IPS-11a (cell line): Measurements from ENCODE around the gene CETP.
A peak's percentile ranks its signal among the peaks of the same experiment; 100 is the strongest.
"Not testable (repeated sequence)": the region's sequence is repeated elsewhere in the genome, so short reads cannot be mapped to it uniquely, and the experiment has no call there.

Experiments used
- H3K4me3 ChIP-seq: one replicate; pipeline ENCODE4 v1.5.1; 2013; ENCODE audit warnings: low read depth, low read length, control low read depth

Gene CETP

DNA sequence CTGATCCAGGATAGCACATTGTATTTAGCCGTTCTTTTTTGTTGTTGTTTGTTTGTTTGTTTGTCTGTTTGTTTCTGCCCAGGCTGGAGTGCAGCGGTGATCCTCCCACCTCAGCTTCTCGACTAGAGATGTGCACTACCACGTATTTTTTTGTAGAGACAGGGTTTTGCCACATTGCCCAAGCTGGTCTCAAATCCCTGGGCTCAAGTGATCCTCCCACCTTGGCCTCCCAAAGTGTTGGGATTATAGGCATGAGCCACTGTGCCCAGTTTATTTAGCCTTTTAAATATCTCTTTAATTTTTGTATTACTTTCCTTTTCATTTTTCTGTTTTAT lies 18.4 kb downstream of the CETP start:
- no peak overlapping the region for H3K4me3 ChIP-seq

DNA sequence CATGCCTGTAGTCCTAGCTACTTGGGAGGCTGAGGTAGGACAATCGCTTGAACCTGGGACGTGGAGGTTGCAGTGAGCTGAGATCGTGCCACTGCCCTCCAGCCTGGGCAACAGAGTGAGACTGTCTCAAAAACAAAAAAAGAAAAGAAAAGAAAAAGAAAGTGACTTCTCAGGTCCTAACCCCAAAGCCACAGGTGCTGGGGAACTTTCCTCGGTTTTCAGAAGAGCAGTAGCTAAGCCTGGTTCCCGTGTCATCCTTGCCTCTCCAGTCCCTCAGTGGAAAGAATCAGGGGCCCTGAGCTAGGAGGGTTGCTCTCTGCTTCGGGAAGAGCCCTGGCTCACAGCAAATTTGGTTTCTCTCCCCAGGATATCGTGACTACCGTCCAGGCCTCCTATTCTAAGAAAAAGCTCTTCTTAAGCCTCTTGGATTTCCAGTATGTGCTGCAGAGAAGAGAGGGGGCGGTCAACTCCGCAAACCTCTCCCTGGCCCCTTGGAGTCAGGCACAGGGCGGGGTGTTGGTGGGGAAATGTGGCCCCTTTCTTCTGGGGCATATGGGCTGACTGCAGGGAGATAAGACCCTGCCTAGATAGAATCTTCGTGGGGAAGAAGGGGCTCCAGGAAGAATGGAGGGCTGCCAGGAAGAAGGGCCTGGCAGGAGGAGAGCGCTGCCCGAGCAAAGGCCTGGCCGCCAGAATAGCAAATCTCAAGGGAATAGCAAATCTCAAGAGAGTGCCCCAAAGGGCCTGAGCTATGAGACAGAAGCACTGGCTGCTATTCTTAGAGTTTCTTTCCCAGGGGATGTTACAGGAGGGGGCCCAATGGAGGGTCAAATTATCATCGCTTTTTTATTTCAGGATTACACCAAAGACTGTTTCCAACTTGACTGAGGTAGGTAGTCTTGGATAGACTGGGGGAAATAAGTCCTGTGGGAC lies 19.3 kb downstream of the CETP start:
- H3K4me3 ChIP-seq = no peak overlapping the region

DNA sequence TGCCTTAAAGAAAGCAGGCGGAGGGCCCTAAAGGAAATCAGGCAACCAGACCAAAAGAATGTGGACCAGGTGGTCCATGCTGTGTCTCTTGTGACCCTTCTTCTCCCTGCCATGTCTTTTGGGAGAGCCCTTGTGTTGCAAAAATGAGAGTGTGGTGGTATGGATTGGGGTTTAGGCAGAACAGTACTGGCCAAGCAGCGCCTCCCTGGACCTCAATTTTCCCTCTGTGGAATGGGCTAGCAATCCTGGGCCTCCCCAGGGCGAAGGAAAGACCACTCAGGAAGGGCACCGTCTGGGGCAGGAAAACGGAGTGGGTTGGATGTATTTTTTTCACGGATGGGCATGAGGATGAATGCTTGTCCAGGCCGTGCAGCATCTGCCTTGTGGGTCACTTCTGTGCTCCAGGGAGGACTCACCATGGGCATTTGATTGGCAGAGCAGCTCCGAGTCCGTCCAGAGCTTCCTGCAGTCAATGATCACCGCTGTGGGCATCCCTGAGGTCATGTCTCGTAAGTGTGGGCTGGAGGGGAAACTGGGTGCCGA lies 20.1 kb downstream of the CETP start:
- no peak overlapping the region for H3K4me3 ChIP-seq

DNA sequence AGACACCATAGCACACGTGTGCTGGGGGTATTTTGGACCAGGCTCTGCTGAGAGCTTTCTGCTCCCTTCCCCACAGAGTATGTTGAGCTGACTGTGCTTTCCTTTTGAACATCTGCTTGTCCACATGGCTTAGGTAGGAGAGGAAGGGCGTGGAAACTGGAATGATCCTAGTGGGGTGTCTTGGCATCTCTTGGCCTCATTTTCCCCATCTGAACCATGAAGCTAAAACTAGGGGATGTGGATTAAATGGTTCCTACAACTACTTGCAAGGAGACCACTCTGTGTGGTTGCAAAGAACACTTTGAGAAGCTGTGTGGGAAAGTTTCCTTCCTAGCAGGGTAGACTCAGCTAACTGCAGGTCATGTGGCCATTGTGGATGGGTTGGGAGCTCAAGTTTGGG lies 20.9 kb downstream of the CETP start:
- H3K4me3 ChIP-seq = no peak overlapping the region

DNA sequence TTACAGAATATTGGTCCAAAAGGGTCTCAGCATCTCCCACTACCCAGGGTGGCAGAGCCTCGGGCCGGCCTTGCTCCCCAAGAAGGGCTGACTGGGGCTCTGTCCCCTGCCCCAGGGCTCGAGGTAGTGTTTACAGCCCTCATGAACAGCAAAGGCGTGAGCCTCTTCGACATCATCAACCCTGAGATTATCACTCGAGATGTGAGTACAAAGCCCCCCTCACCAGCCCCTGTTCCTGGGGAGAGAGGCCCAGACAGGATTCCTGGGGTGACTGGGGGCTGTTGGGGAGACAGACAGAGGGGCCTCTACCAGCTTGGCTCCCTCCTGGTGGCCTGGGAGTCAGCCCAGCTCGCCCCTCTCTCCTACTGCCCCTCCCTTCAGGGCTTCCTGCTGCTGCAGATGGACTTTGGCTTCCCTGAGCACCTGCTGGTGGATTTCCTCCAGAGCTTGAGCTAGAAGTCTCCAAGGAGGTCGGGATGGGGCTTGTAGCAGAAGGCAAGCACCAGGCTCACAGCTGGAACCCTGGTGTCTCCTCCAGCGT lies 21.5 kb downstream of the CETP start:
- H3K4me3 ChIP-seq = no peak overlapping the region

DNA sequence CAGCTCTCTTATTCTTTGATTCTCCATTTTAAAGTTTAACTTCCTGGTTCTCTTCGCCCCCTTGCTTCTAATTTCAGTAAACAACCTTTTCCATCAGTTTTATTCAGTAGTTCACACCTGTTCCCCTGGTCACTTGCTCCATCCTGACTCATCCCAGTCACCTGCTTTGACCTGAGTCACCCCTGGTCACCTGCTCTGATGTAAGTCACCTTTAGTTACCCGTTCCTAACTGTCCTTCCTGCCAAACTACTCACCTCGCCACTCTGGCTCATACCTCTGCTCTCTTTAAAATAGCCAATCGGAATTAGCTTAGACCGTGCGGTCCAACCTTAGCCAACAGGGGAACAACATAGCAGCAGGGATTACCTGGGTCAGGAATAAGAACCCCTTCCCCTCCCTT lies 22.9 kb downstream of the CETP start:
- H3K4me3 ChIP-seq = no peak overlapping the region

DNA sequence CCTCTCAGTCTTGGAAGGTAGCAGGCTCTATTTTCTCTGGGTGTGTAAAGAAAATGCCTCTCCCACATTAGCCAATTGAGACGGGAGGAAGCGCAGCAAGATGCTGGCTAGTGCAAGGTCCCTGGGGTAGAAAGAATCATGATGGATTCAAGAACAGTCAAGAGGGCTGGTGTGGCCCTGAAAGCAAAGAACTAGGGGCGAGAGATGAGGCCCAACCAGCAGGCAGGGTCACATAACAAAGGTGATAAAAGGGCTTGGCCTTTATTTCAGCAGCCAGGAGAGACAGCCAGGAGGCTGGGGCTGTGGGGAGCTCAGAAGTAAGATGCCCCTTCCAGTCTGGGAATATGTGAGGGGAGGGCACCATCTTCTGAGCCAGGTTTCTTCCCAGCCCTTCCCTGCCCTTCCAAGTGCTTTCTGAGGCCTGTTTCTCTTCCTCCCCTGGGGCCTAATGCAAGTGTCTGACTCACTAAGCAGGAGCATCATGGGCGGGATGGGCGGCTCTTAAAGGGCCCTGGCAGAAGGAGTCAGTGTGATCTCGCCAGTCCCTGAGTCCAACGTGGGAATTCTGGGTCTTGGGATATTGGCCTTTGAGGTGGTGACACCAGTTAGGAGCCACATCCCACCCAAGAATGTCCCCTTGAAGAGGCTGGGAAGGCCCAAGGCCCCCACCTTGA lies 23.7 kb downstream of the CETP start:
- H3K4me3 ChIP-seq = no peak overlapping the region

DNA sequence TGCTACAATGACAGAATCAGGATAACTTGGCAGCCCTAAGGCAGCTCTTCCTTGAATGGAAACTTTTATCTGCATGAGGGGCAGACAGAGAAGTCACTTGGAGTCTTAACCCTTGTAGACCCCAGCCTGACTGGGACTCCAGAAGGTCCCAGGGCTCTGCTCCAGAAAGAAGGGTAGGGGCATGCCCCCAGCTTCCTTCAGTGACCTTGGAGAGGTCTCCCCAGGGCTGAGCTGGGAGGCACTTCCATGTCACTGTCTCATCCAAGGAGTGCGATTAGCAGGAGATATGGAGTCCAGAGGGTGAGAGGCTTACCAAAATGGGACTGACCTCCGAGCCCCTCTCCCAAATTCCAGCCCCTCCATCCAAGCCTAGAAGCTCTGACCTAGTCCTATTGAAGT lies 24.2 kb downstream of the CETP start:
- no peak overlapping the region for H3K4me3 ChIP-seq

DNA sequence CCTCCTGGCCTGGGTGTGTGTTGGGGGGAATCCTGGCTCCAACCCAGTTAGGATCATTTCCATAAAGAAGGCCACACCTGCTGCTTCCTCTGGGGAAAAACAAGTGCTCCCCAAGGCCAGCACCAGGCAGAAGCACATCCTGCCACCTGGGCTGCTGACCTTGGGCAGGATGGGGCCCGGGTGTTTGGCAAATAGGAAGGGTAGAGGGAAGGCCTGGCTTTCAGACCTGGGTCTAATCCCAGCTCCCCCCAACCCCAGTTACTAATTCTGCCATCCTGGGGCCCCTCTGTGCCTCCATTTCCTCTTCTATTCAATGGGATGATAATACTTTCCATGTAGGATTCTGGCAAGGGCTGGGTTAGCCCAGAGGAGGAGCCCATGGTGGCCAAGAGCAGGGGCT lies 24.6 kb downstream of the CETP start:
- no peak overlapping the region for H3K4me3 ChIP-seq

DNA sequence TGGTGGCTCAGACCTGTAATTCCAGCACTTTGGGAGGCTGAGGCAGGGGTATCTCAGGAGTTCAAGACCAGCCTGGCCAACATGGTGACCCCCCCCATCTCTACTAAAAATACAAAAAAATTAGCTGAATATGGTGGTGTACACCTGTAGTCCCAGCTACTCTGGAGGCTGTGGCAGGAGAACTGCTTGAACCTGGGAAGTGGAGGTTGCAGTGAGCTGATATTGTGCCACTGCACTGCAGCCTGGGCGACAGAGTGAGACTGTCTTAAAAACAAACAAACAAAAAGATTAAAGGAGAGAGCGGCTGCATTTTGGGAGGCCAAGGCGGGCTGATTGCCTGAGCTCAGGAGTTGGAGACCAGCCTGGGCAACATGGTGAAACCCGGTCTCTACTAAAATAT lies 25.2 kb downstream of the CETP start:
- not testable (repeated sequence) for H3K4me3 ChIP-seq

DNA sequence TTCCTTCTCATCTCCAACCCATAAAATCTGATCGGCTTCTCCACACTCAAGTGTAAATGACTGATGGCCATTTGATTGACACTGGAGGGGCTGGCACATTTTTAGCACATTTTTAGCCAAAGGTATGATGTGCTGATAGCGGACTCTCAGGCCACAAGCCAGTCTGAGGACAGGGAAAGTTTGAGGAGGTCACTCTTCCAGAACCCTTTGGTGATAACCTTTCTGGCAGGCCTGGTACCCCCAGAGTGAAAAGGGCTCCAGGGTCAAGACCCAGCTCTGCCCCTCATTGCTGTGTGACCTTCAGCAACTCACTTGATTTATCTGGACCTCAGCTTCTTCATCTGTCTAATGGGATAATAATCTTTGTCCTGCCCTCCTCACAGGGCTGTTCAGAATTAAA lies 25.9 kb downstream of the CETP start:
- no peak overlapping the region for H3K4me3 ChIP-seq

DNA sequence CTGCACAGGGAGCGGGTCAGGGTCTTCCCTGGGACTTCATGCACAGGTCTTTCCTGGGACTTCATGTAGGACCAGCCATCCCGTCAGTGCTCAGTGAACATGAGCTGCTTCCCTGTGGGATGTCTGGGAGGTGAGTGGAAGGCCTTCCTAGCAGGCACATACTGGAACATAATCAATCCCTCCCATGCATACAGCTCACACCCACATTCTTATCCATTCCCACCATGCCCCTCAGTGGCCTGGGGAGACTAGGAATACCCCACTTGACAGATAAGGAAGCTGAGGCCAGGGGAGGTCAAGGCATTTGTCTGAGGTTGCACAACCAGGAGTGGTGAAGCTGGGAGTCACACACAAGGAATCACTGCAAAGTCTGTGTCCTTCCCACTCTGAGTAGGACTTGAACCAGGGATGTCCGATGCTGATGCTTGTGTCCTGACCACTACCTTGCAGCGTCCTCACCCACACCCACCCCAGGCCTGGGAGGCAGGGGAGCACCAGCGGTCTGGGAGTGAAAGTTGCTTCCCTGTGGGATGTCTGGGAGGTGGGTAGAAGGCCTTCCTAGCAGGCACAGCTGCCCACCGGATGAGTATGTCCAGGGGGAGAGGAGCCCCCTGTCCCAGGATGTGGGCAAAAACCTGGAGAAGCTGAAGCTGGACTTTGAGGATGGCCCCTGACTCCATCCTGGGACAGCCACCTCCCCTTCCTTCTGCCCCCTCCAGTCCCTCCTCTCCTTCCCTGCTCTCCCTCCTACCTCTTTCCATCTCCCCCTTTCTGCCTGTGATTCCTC lies 26.6 kb downstream of the CETP start:
- H3K4me3 ChIP-seq = no peak overlapping the region

DNA sequence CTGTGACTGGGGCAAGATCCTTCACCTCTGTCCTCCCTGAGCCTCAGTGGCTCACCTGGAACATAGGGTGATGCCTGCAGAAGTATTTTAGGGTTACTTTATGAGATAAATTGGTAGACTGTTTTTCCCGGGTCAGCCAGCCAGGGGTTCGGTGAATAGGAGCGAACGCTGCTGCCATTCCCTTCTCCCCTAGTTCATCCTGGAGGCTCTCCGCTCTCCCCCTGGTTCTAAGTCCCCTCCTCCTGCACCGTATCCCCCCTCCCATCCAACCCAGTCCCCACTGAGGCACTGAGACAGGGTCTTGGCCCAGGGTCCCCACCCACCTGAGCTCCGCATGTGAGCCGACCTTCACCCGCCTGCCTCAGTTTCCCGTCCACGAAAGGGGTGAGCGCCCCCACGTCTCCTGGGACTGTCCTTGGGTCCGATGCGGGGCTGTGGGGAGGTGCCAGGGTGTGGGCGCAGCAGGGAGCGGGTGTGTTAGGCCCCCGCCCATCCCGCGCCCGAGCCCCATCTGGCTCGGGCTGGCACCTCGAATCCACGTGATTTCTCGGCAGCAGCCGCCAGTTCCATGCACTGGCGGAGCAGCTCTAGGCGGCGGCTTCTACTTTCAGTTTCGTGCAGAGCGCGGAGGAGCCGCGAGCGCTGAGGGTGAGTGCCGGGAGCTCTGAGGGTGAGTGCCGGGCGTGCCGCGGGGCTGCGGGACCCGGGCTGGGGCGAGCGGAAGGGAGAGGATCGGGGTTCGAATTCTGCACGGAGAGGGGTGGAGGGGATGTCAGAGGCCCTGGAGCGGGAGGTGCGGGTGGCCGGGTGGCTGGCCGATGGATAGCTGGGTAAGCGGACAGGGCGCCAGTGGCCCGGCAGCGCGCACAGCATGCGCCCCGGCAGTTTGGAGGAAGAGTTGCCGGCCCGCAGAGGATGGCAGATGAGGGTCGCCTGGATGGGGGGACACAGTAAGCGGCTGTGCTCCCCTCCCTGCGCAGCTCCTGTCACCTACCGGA lies 27.5 kb downstream of the CETP start, which contains the start of gene NLRC5:
NLRC5 (plus strand) TSS at position 610 of the 998 bp plus-strand sequence. CDS start 31,156 bp downstream, outside the sequence.
- peak within 1 kb of the TSS; percentile 48 for H3K4me3 ChIP-seq

DNA sequence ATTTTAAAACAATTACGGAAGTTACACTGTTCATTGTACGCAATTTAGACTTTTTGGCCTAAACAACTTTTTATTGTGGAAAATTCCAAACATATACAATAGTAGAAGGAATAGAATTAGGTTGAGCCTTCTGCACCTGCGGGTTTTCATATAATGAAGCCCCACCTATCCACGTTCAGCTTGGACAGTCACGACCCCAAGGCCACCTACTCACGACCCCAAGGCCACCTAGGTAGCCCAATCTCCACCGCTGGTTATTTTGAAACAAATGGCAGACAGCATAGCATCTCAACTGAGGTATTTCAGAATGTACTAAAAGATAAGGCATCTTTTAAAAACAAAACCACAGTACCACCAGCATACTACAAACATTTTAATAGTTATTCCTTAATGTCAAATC lies 28.2 kb downstream of the CETP start:
- H3K4me3 ChIP-seq = peak overlapping the region; percentile 48

DNA sequence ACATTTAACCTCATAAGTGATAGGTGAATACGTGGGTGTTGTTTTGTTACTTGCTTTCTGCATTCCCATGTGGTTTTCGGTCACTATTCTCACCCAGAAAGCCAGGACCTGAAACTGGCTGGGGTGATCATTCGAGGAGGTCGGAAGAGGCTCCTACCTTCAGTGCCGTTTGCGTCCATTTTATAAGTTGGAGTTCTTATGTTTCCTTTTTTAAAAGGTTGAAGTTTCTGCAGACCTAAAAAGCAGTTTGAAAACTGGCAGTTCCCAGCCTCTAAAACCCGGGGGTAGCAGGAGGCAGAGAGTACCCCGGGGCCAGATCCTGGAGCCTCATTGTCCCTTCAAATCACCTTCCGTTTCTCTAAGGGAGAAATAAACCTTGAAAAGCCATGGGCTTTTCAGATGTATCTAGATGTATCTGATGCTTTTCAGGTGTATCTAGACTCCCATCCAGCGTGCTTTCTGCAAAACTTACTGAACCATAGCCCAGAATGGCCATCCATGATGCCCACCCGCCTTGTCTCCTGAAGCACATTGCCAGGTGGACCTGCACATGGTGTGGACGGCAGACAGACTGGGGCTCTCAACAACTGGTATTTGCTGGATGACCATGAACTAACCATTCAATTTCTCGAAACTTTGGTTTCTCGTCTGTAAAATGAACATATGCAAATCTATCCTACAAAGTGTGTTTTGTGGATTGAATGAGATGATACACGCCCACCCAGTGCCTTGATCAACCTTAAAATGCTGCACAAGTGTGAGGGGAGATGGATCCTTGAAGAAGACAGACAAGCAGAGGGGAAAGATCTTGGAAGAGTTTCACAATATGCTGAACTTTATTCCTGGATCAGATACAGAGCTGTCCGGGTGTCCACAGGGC lies 28.9 kb downstream of the CETP start:
- H3K4me3 ChIP-seq = no peak overlapping the region

DNA sequence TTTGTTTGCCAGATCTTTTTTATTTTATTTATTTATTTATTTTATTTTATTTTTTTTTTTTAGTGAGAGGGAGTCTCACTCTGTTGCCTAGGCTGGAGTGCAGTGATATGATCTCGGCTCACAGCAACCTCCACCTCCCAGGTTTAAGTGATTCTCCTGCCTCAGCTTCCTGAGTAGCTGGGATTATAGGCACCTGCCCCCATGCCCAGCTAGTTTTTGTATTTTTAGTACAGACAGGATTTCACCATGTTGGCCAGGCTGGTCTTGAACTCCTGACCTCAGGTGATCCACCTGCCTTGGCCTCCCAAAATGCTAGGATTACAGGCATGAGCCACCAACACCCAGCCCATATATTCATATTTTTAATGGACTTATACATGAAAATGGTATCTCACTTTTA lies 30.7 kb downstream of the CETP start:
- H3K4me3 ChIP-seq = not testable (repeated sequence)

DNA sequence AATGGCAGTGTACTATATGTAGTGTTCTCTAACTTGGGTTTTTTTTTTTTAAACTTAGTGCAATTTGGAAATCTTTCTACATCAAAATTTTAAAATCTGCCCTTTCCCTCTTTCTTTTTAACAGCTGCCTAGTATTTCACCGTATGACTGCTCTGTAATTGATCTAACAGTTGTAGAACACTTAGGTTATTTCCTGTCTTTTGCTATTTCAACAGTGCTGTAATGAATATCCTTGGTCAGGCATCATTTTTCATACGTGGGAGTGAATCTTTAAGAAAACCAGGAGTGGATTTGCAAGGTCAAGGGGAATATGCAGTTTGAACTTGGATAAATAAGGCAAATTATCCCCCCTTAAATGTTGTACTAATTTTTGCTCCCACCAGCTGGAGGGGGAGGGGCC lies 31.5 kb downstream of the CETP start:
- H3K4me3 ChIP-seq = no peak overlapping the region

DNA sequence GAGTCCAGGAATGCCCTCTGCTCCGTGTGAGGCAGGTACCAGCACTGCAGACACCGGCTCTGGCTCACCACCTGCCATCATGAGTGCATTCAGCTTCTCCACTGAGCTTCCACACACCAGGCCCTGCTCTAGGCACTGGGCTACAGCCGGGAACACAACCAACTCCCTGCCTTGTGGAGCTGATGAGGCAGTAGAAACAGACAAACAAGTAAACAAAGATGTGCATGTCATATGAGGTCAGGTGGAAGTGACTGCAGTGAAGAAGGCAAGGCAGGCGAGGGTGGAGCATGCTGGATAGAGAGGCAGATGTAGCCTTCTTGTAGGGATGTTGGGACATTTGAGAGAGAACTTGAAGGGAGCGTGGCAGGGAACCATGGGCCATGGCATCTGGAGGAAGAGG lies 32.6 kb downstream of the CETP start:
- no peak overlapping the region for H3K4me3 ChIP-seq
